Choroid plexus epithelial cell (primary cell): ENCODE measurements around the gene ANKMY1.

Experiments used
- DNase-seq: peaks from one replicate; pipeline ENCODE4 v3.0.0-alpha.2; 2010; ENCODE audit warnings: low read depth
- H3K4me3 ChIP-seq: 2 replicates; pipeline ENCODE4 v1.5.1; 2011; ENCODE audit warnings: low read depth, mild to moderate bottlenecking, control low read depth, low read length, moderate library complexity
- CTCF ChIP-seq: conservative IDR thresholded peaks from 2 replicates; pipeline ENCODE4 v1.5.1; 2011; ENCODE audit warnings: low read depth, mild to moderate bottlenecking, control low read depth, inconsistent platforms, low read length, moderate library complexity

Gene ANKMY1

GRCh38 chr2:240429872-240430491 is 127.8 kb downstream of the ANKMY1 start:
- DNase-seq = no peak
- H3K4me3 ChIP-seq = no peak overlapping the region
- TF ChIP-seq CTCF = no peak
